DOHH2 (cell line): Measurements from ENCODE around the gene KATNAL2.
A peak's percentile ranks its signal among the peaks of the same experiment; 100 is the strongest.

Experiments
- H3F3A ChIP-seq: fragments of 200-600 bp; sonication (generic), shearing (Covaris generic); 2 replicates; pipeline ENCODE4 v1.6.0; 2016; ENCODE audit warnings: antibody characterized with exemption, mild to moderate bottlenecking; ENCODE audit not compliant: control insufficient read depth, insufficient read depth
- H3K27ac ChIP-seq: fragments of 200-600 bp; sonication (generic); 2 replicates; pipeline ENCODE4 v1.5.1; 2014; ENCODE audit warnings: low read depth, mild to moderate bottlenecking, low read length, moderate library complexity
- H3K27me3 ChIP-seq: fragments of 200-600 bp; sonication (generic); 2 replicates; pipeline ENCODE4 v1.6.1; 2014; ENCODE audit warnings: mild to moderate bottlenecking, low read length, mixed read lengths; ENCODE audit not compliant: control insufficient read depth
- H3K36me3 ChIP-seq: fragments of 200-600 bp; sonication (generic); 2 replicates; pipeline ENCODE4 v1.6.1; 2014; ENCODE audit warnings: mild to moderate bottlenecking, low read length, moderate library complexity, mixed read lengths; ENCODE audit not compliant: control insufficient read depth
- H3K4me1 ChIP-seq: fragments of 200-600 bp; sonication (generic); 2 replicates; pipeline ENCODE4 v1.6.1; 2014; ENCODE audit warnings: mild to moderate bottlenecking, low read length, mixed read lengths; ENCODE audit not compliant: control insufficient read depth
- H3K4me2 ChIP-seq: fragments of 200-600 bp; sonication (generic); 2 replicates; pipeline ENCODE4 v1.6.0; 2014; ENCODE audit warnings: mild to moderate bottlenecking, low read length, moderate library complexity
- H3K4me3 ChIP-seq: fragments of 200-600 bp; sonication (generic); 2 replicates; pipeline ENCODE4 v1.5.1; 2014; ENCODE audit warnings: mild to moderate bottlenecking, low read length, mixed read lengths
- H3K79me2 ChIP-seq: fragments of 200-600 bp; sonication (generic); 2 replicates; pipeline ENCODE4 v1.6.1; 2014; ENCODE audit warnings: mild to moderate bottlenecking, low read length, mixed read lengths; ENCODE audit not compliant: control insufficient read depth
- H3K9me2 ChIP-seq: fragments of 200-600 bp; sonication (generic); replicated peaks from 2 replicates; pipeline ENCODE4 v1.6.1; 2014; ENCODE audit warnings: mild to moderate bottlenecking, low read length, mixed read lengths; ENCODE audit not compliant: control insufficient read depth
- H3K9me3 ChIP-seq: fragments of 200-600 bp; sonication (generic); 2 replicates; pipeline ENCODE4 v1.6.1; 2014; ENCODE audit warnings: antibody characterized with exemption, low read length, mixed read lengths; ENCODE audit not compliant: control insufficient read depth, insufficient read depth
- H4K20me1 ChIP-seq: fragments of 200-600 bp; sonication (generic); 2 replicates; pipeline ENCODE4 v1.6.0; 2014; ENCODE audit warnings: low read depth, mild to moderate bottlenecking, antibody characterized with exemption, low read length, moderate library complexity; ENCODE audit not compliant: control insufficient read depth, insufficient read depth
- CTCF ChIP-seq: fragments of 200-600 bp; sonication (generic); IDR thresholded peaks from one replicate; pipeline ENCODE4 v1.5.1; 2014; ENCODE audit warnings: antibody characterized with exemption, mild to moderate bottlenecking, low read depth, low read length; ENCODE audit not compliant: poor library complexity, severe bottlenecking
- EZH2phosphoT487 ChIP-seq: fragments of 200-600 bp; sonication (generic); IDR thresholded peaks from 2 replicates; pipeline ENCODE4 v1.6.1; 2017; ENCODE audit warnings: borderline replicate concordance, mild to moderate bottlenecking, antibody characterized with exemption, low read length, moderate library complexity, mixed read lengths

KATNAL2 gene

GRCh38 chr18:47146206-47146605 lies 228.8 kb downstream of the KATNAL2 start:
- Histone ChIP-seq H3F3A (no peaks in the 10 kb centered on the region), H3K4me1 (peaks cover 16% of the 10 kb centered on the region), H4K20me1 (no peaks in the 10 kb centered on the region), H3K79me2 (peaks cover 81% of the 10 kb centered on the region), H3K36me3 (no peaks in the 10 kb centered on the region; the same call in 1 of the 2 replicates), H3K4me3 (no peak overlapping the region), H3K27me3 (no peaks in the 10 kb centered on the region), H3K4me2 (no peak overlapping the region), H3K9me2 (no peaks in the 10 kb centered on the region), H3K27ac (no peak overlapping the region), H3K9me3 (no peaks in the 10 kb centered on the region)
- TF ChIP-seq EZH2phosphoT487: no peak

- H3K9me3 ChIP-seq: no peaks in the 10 kb centered on the region
- TF ChIP-seq EZH2phosphoT487 (no peak), CTCF (no peak)
- peaks cover 53% of the 10 kb centered on the region for H3K79me2 ChIP-seq
- peak overlapping the region; percentile 88 for H3K4me2 ChIP-seq
- no peaks in the 10 kb centered on the region for H3K9me2 ChIP-seq
- H3K27me3 ChIP-seq: no peaks in the 10 kb centered on the region
- no peaks in the 10 kb centered on the region for H3F3A ChIP-seq
- peaks cover 20% of the 10 kb centered on the region for H3K4me1 ChIP-seq
- H3K4me3 ChIP-seq: peak overlapping the region; percentile 96
- peaks cover 8% of the 10 kb centered on the region for H3K36me3 ChIP-seq
- peak overlapping the region; percentile 33; the same call in 1 of the 2 replicates for H3K27ac ChIP-seq
- no peaks in the 10 kb centered on the region for H4K20me1 ChIP-seq
These were observed 232.1 kb downstream of the KATNAL2 start for GRCh38 chr18:47149457-47150028.

- H3K4me3 ChIP-seq: peak within 1 kb of the TSS; percentile 96
- TF ChIP-seq EZH2phosphoT487: no peak
- no peak for TF ChIP-seq CTCF
These were observed 232.8 kb downstream of the KATNAL2 start, which contains the start of gene HDHD2 for GRCh38 chr18:47150029-47150823. TSS of gene HDHD2 (minus strand) at chr18:47150500. CDS start at chr18:47136439, 14,061 bp downstream.

More at GRCh38 chr18:47150029-47150823, 232.8 kb downstream of the KATNAL2 start, which contains the start of gene HDHD2:
- H3K27me3 ChIP-seq: no peaks in the 10 kb centered on the region
- H3K4me2 ChIP-seq: peak within 1 kb of the TSS; percentile 88
- peaks cover 20% of the 10 kb centered on the region for H3K4me1 ChIP-seq
- H3K9me3 ChIP-seq: no peaks in the 10 kb centered on the region
- H4K20me1 ChIP-seq: no peaks in the 10 kb centered on the region
- peaks cover 15% of the 10 kb centered on the region for H3K36me3 ChIP-seq
- H3F3A ChIP-seq: no peaks in the 10 kb centered on the region
- H3K27ac ChIP-seq: peak within 1 kb of the TSS; percentile 33; the same call in 1 of the 2 replicates
- no peaks in the 10 kb centered on the region for H3K9me2 ChIP-seq
- peaks cover 46% of the 10 kb centered on the region for H3K79me2 ChIP-seq
